Measurements from ENCODE around the gene ENKUR.
A peak's percentile ranks its signal among the peaks of the same experiment; 100 is the strongest.

The ENKUR gene, protein sequence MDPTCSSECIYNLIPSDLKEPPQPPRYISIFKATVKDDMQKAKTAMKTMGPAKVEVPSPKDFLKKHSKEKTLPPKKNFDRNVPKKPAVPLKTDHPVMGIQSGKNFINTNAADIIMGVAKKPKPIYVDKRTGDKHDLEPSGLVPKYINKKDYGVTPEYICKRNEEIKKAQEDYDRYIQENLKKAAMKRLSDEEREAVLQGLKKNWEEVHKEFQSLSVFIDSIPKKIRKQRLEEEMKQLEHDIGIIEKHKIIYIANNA

DNA sequence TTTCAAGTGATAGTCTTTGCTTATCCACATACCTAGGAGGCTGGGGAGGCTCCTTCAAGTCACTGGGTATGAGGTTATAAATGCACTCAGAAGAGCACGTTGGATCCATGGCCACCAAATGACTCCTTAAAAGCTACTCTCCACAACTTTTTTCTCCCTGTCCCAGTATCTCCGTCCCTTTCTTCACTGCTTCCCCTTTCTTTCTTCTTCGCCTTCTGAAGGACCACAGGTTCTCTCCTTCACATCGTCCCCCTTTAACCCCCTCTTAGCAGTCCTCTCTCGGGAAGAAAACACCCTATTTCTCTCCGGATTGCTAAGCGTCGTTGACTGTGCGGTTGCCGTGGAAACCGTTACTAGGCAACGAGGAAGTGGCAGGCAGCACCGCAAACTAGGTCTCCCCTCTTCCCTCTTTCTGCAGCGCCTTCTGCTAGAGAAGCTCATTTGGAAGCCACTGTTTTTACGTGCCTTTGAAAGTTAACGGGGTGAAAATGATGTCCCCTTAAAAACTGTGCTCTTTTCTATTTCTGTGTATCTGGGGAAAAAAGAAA lies at the start of gene ENKUR:
Gene ENKUR, minus strand, starts transcription at position 331 of the 548 bp plus-strand sequence. Its CDS starts 222 bp downstream, at position 109.
- peak; percentile 94 for DNase-seq (ENCODE audit: low read depth)

DNA sequence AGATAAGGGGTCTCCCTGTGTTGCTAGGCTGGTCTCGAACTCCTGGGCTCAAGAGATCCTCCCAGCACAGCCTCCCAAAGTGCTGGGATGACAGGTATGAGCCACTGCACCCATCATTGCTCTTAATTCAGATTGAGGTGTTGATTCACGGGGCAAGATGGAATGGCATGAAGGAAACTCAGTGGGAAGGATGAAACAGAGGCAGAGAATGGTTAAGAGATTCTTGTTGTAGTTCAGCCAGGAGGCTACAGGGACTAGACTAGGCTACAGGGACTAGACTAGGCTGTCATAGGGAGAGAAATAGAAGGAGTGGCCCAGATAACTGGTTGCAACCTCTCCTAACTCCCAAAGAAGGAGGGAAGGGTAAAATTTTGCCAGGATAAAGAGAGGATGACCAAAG lies 48.4 kb upstream of the ENKUR start:
- no peak for DNase-seq (ENCODE audit: low read depth)

DNA sequence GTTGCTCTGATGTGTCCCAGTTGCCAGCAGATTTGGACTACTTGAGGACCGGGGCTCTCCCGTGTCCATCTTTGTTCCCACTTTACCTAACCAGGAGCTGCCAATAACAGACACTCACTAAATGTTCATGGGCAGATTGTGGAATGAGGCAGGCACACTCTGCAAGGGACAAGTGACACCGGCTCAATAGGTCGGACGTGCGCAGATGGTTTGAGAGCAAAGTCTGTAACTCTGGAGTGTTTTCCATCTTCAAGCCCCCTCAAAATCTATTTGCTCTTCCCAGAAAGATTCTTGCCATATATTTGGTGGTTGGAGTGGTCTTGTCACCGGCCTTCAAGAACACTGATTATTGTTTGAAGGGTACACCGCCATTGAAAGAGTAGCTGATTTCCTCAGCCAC lies 47.7 kb upstream of the ENKUR start:
- no peak for DNase-seq (ENCODE audit: low read depth)

DNA sequence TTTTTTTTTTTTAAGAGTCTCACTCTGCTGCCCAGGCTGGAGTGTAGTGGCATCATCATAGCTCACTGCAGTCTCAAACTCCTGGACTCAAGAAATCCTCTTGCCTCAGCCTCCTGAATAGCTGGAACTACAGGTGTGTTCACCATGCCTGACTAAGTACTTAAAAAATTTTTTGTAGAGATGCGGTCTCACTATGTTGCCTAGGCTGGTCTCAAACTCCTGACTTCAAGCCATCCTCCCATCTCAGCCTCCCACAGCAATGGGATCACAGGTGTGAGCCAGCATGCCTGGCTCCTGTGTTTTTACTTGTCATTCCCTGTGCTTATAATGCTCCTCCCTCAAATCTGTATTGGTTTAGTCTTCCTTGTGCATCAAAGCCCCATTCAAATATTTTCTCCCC lies 47.2 kb upstream of the ENKUR start:
- no peak for DNase-seq (ENCODE audit: low read depth)

DNA sequence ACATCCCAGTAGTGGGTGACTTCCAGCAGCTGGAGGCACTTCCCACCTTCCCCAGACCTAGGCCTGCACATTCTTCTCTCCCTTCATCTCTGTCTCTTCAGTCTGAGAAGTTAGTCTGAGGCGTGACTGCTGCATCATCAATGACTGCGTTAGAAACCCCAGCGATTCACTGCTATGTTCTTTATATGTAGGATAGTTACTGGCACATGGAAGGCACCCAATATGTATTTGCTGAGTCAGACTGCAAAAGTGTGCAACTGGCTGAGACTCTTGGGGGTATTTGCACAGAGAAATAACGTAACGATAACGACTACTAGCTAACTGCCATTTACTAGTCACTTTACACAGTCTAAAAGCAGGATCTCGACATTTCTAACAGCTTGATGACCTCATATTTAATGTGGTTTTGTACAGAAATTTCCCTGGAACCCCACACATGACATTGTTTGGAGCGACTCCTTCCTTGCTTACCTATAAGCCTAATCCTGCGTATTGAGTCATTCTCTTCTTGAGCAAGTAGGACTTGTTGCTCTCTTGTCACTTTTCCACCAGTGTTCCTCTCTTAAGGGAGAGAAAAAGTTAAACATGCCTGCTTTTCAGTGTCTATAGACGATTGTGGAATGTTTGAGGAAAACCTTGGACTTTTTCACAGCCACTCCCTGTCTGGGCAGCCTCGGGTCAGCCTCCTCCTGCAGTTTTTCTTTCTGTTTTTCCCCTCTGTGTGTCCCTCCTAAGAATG lies 45.9 kb upstream of the ENKUR start:
- DNase-seq (ENCODE audit: low read depth), result no peak

DNA sequence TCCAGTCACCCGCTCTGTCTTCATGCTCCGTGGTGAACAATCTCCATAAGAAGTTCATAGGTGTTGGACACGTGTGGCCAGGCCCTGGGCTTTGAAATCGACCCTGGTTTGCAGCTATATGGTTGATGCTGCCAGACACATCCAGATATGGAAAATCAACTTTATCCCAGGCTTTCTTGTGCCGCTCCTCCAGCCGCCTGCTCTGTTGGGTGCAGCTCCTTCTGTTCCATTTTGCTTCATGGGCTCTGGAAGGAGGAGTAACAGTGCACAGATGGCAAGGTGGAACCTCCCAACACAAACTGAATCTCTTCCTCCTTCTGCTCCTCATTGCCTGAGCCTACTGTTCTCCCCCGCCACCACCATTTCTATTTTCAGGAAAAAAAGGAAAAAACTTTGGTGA lies 45.2 kb upstream of the ENKUR start:
- DNase-seq (ENCODE audit: low read depth), result no peak

DNA sequence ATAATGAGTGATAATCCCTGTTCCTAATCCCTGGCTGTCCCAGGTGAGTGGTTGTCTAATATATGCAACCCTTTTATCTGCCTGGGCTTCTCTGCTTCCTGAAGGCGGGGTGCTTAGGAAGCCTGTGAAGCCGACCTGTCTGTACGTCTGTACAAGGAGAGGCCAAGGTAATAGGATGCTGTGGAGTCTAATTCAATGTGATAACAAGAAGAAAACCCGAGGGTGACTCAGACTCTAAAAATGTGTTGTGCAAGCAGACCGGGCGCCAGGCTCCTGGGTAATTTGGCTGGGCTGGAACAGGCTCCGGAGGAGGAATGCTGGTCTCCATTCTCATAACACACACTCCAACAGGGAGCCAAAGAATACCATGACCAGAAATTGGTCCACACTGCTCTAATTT lies 44.0 kb upstream of the ENKUR start:
- peak; percentile 74 for DNase-seq (ENCODE audit: low read depth)

DNA sequence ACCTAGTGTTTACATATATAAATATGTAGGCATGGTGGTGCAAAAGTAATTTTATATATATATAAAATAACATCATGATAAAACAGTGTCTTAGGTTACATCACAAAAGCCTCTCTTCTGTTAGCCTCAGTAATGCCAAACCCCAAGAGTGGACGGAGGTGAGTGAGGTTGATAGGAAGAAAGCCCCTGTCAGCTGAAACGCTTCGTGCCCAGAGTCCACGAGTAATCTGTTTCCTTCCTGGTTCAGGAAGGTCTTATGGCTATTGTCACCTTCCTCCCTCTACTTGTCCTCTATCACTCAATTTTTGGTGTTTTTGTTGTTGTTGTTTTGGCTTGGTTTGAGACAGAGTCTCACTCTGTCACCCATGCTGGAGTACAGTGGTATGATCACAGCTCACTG lies 41.9 kb upstream of the ENKUR start:
- DNase-seq (ENCODE audit: low read depth), result no peak

DNA sequence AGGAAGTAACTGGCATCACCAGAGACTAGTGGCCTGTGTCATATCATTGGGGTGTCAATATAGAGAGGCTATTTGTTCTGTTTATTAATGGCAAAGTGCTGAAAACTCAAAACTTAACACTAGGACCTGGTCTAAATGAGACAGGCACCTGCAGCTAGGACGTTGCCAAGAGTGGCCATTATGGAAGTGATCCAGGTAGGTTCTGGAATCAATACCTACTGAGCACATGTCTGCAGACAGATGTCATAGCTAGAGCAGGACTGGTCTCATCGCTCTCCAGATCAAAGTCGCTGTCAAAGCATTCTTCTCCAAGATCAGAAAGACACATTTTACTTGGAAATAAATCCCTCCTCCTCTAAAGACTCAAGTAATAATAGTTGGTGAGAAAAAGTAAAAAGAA lies 40.8 kb upstream of the ENKUR start:
- no peak for DNase-seq (ENCODE audit: low read depth)

DNA sequence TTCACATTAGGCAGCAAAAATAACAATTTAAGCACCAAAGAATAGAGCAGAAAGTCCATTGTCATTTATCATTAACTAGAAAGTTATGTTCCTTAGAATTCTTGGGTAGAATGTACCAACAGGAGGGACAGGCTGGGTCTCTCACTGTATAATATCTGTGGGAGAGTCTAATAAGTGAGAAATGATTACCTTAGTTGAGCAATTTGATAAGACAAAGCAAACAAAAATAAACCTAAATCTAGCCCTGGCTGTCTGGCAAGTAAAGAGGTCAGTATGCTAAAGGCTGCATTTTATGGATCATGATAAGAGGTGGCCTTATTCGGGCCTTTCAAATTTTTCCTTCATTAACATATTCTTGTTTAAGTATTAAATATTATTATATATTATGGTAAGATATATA lies 36.1 kb upstream of the ENKUR start:
- DNase-seq (ENCODE audit: low read depth), result no peak

DNA sequence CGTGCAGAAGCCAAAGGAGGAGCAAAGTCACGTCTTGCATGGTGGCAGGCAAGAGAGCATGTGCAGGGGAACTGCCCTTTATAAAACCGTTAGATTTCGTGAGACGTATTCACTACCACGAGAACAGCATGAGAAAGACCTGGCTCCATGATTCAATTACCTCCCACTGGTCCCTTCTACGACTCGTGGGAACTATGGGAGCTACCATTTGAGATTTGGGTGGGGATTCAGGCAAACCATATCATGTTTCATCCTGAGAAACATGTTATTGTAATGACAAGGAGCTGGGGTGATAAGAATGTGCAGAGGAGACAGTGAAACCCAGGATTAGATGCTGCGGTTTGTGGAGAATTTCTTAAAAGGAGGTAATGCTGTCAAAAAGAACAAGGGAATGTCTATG lies 34.4 kb upstream of the ENKUR start:
- DNase-seq (ENCODE audit: low read depth), result no peak

DNA sequence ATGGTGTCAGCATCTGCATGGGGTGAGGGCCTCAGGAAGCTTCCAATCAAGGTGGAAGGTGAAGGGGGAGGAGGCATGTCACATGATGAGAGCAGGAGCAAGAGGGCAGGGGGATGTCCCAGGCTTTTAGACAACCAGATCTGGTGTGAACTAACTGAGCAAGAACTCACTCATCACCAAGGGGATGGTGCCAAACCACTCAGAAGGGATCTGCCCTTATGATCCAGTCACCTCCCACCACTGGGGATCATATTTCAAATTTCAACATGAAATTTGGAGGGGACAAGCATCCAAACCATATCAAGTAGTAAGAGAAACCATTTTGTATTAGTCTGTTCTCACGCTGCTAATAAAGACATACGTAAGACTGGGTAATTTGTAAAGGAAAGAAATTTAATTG lies 34.0 kb upstream of the ENKUR start:
- no peak for DNase-seq (ENCODE audit: low read depth)

DNA sequence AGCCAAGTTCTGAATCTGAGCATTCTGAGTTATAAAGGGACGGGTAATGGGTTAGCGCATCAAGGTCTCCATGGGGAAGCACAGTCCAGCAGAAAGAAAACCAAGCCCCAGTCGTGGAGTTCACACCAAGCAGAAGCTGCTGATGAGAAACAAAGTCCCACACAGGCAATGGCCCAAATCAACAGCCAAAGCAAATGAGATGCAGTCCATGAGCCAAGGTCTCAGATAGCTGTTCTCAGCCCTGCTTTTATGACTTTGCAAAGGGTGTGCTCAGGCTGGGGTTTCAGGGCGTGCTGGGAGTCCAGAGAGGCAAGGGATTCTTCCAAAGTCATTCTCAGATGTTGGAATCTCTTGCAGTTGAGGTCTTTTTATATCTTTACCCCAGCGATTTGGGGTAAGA lies 32.5 kb upstream of the ENKUR start:
- DNase-seq (ENCODE audit: low read depth), result no peak

DNA sequence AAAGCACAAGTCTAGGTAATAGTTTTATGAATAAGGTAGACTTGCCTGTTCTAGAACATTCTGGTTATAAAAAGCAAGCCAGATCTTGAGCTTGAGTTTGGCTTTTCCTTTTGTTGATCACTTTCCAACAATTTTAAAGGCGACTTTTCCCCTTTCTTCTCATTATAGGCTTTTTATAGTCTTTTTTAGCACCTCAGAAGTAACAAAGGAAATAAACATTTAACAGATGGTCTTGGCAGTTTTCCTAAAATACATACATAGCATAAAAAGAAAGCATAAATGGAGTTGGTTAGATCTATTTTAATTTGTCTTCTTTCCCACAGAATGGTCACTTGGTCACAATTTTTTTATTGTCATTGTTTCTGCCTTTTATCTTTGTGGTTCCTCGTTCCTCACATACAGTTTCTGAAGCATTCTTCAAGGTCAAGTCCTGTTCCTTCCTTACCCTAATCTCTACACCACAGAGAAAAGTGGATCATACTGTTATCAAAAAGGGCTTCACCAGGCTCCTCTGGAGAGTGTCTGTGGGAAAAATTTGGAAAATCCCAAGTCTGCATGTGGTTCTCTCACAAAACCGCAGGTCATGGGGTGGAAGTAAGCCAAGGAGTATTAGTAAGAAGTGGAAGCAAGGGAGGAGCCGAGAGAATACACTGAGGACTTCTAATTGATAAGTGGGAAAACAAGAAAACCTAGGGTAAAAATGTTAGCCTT lies 31.8 kb upstream of the ENKUR start:
- DNase-seq (ENCODE audit: low read depth), result peak; percentile 90

DNA sequence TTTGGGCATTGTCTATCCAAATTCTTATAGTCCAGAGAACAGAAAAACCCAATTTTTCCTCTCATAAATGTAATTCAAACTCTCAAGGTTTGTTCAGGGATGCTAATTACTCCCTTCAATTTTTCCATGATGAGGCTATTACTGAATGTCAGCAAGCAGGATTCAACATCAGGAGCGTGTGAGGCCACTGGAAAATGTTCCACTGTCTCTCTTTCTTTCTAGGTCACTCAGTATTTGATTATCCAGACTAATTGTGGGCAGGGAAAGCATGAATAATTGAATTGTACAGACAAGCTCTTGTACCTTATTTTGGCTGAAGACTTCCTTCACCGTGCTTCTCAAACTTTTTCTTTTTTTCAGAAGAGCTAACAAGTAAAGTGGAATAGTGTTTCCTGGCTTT lies 31.1 kb upstream of the ENKUR start:
- DNase-seq (ENCODE audit: low read depth), result no peak

DNA sequence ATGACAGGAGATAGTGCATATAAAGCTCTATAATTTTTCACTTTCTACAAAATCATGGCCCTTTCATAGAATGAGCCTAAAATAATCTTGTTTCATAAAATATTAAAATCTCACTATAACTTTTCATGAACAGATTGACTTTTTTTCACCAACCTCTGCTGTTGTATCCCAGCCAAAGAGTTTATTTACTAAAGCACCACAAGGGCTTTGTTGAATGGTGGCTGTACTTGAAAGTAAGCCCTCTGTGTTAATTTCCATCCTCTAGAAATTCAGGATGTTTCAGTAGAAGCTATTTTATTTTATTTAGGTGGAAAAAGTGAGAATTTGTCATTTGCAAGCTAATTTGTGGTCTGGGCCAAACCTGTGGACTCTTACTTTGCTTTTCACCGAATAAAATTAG lies 30.7 kb upstream of the ENKUR start:
- no peak for DNase-seq (ENCODE audit: low read depth)

DNA sequence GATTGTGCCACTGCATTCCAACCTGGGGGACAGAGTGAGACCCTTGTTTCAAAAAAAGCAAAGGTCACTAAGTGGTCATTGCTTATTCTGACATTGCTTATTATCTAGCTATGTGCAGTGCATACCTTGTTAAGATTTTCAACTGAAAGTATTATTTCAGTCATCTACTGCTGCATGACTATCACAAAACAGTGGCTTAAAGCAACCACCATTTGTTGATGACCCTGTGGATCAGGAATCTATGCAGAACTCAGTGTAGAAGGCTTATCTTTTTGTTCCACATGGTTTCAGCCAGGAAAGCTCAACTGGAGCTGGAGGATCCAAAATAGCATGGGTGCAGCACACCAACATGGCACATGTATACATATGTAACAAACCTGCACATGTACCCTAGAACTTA lies 23.6 kb upstream of the ENKUR start:
- DNase-seq (ENCODE audit: low read depth), result no peak

DNA sequence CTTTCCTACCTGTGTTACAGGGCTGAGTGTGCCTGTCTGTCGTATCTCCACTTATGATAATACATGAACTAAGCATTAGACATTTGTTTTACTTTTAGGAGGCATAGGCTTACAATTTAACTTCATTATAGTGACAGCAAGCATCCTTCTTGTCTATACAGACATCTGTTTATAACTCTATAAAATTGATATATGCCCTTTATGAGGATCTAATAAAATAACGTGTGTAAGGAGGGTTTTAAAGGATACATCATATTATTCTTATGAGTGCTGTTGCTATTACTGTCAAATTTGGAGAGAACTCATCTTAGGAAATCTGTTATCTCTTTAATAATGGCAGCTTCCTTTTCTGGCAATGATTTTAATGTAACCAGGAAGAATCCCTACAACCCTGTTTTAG lies 22.4 kb upstream of the ENKUR start:
- no peak for DNase-seq (ENCODE audit: low read depth)

DNA sequence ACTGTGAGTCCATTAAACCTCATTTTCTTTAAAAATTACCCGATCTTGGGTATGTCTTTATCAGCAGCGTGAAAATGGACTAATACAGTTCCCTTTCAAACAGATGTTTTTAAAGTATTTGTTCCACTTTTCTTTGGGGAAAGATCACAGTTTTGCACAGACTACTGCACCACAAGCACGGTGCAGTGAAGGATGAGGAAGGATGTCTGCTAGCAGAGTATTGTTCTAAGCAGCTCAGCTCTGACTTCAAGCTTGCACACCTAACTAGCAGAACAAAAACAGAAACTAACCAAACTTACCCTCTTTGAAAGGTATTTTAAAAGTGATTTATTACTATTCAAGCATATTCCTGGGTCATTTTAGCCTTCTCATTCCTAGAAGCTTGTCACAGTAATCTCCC lies 20.4 kb upstream of the ENKUR start:
- DNase-seq (ENCODE audit: low read depth), result no peak

DNA sequence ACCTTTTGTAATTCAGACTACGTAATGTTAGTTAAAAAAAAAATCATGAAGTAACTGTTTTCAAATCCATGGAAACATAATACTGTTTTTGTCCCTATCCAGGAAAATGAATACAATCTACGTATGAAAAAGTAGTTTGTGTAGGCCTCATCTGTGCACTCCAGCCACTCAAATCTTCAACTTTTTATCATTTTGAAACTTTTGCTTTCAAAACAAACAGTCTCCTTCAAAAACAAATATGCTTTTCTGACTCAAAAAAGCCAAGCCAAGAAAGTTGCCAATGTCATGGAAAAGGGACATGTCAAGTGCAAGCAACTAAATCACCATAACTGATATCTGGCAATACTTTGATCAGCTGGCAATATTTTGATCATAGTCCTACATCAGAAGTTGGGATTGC lies 13.6 kb upstream of the ENKUR start:
- DNase-seq (ENCODE audit: low read depth), result no peak

DNA sequence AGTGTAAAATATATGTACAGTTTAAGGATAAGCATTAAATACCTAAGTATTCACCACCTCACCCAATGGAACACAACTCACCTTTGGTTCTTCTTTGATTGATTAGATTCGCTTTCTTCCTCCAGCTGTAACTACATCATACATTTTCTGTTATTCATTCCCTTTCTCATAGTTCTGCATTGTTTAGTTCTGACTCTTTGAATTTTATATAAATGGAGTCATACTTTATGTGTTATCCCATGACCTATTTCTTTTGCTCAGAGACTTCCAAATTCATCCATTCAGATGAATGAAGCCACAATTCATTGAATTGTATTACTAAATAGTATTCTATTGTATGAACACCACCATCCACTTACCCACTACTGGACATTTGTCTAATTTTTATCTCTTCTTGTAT lies 12.8 kb upstream of the ENKUR start:
- DNase-seq (ENCODE audit: low read depth), result no peak

DNA sequence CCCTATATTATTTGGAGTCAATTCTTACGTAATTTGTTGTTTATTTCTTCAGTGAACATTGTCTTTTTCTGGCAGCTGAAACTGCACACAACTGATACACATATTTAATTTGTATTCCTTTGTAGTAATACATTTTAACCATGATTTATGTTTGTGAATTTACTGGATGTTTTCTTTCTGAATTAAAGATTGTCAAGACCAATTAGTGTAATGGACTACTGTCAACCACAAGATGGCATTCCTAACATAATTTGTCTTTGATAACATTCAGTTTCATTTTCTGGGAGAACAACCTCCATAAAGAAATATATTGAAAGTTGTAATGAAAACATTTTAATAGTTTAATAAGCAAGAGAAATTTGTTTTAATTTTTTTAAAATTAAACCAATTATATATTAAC lies 10.5 kb upstream of the ENKUR start:
- DNase-seq (ENCODE audit: low read depth), result no peak

DNA sequence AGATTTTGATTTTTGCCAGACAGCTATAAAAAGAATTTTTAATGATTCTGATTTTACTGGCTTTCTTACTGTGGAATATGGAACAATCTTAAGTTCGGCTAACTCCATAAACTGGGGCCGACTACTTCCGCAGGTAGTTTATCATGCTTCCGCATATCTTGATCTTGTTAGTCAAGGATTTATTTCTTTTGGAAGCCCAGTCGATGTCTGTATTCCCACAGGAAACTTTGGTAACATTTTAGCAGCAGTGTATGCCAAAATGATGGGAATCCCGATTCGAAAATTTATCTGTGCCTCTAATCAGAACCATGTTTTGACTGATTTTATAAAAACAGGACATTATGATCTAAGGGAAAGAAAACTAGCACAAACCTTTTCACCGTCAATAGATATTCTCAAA lies 8.6 kb upstream of the ENKUR start:
- DNase-seq (ENCODE audit: low read depth), result no peak
